Small intestine (tissue), 7 donors: ENCODE results near the gene HECTD4. TPM values are rescaled to one million over a fixed set of nuclear protein-coding genes. Genes with fewer than 3 reads are reported as not detected.
"Not testable (repeated sequence)": the region's sequence is repeated elsewhere in the genome, so short reads cannot be mapped to it uniquely, and the experiment has no call there.

Experiments used
- DNase-seq, 2 donors: peaks; one replicate each; pipeline versions ENCODE4 v3.0.0 to v3.0.0-alpha.2; 2013
- FAIRE-seq: peaks from 2 replicates; lab custom pipeline; 2012; peaks lifted over from hg19 to GRCh38; lab: Jason Lieb, UNC
- H3K27ac ChIP-seq, 3 donors: one replicate each; pipeline ENCODE4 v1.5.1; 2013; ENCODE audit warnings: low read length in 2 of 3, mild to moderate bottlenecking in 2 of 3, control low read depth in 1 of 3, inconsistent platforms in 1 of 3, low read depth in 1 of 3, moderate library complexity in 1 of 3
- H3K27me3 ChIP-seq, 3 donors: one replicate each; pipeline ENCODE4 v1.6.1; 2013; ENCODE audit warnings: low read length in 3 of 3, inconsistent platforms in 1 of 3; ENCODE audit not compliant: control insufficient read depth in 3 of 3, insufficient read depth in 3 of 3
- H3K36me3 ChIP-seq, 3 donors: one replicate each; pipeline ENCODE4 v1.6.1; 2013; ENCODE audit warnings: low read length in 3 of 3, inconsistent platforms in 1 of 3, low read depth in 1 of 3, mild to moderate bottlenecking in 1 of 3, moderate library complexity in 1 of 3; ENCODE audit not compliant: control insufficient read depth in 3 of 3, insufficient read depth in 2 of 3
- H3K4me1 ChIP-seq, 3 donors: one replicate each; pipeline ENCODE4 v1.6.1; 2013; ENCODE audit warnings: low read length in 2 of 3, inconsistent platforms in 1 of 3, low read depth in 1 of 3, mild to moderate bottlenecking in 1 of 3, moderate library complexity in 1 of 3; ENCODE audit not compliant: control insufficient read depth in 3 of 3, insufficient read depth in 2 of 3
- H3K4me3 ChIP-seq, 3 donors: one replicate each; pipeline ENCODE4 v1.5.1; 2013; ENCODE audit warnings: low read length in 3 of 3, control low read depth in 1 of 3, inconsistent platforms in 1 of 3, low read depth in 1 of 3, mild to moderate bottlenecking in 1 of 3, moderate library complexity in 1 of 3
- H3K9me3 ChIP-seq, 2 donors: one replicate each; pipeline ENCODE4 v1.6.1; 2013; ENCODE audit warnings: low read depth in 1 of 2, low read length in 1 of 2; ENCODE audit not compliant: control insufficient read depth in 2 of 2, insufficient read depth in 1 of 2
- WGBS, 3 donors: extraction: QIAGEN DNeasy Blood & Tissue Kit; methylation state at CpG; one replicate each; pipeline ENCODE4 v1.1.7; 2013; 5-methylcytosine and 5-hydroxymethylcytosine counted together
- polyA plus RNA-seq, 4 donors: library from polyadenylated mRNA; stranded (reverse) in 3 of 4; unstranded in 1 of 4; fragments of 200-250 nt in 3 of 4; fragments of 120-200 nt in 1 of 4; gene quantifications; one replicate each; pipeline versions ENCODE4 v1.2.1 to v1.2.3, GENCODE V29; 2013
- donor health status: healthy with polysubstance abuse.
- donor health status: control.
- donor health status: control.
- donor health status: Bipolar disorder and iron deficiency.
- donor health status: healthy.

Gene HECTD4
- polyA plus RNA-seq, 4 donors = 6.1 to 33.4 (median 11.4) TPM

GRCh38 chr12:112244902-112245301 lies 137.3 kb downstream of the HECTD4 start:
- not testable (repeated sequence) for H3K4me3 ChIP-seq, FAIRE-seq, H3K4me1 ChIP-seq, H3K27me3 ChIP-seq, DNase-seq, H3K27ac ChIP-seq, H3K9me3 ChIP-seq
- peaks cover 2 to 45% (median 15%) of the 10 kb centered on the region in 3 donors for H3K36me3 ChIP-seq
- 96 to 97% (median 96%) methylated on average over 1 of the region's 1 CpG for WGBS, 3 donors

GRCh38 chr12:112243255-112244110 lies 138.7 kb downstream of the HECTD4 start:
- no peaks in the 10 kb centered on the region for H3K4me1 ChIP-seq
- DNase-seq (no peak), FAIRE-seq (no peak)
- H3K27me3 ChIP-seq = no peaks in the 10 kb centered on the region
- H3K36me3 ChIP-seq = peaks cover 2 to 49% (median 13%) of the 10 kb centered on the region in 3 donors
- H3K4me3 ChIP-seq = no peak overlapping the region
- WGBS, 3 donors = 74 to 97% (median 90%) methylated on average over 25 of the region's 25 CpGs
- H3K9me3 ChIP-seq = no peaks in the 10 kb centered on the region
- no peak overlapping the region for H3K27ac ChIP-seq

- Histone ChIP-seq H3K4me1 (no peaks in the 10 kb centered on the region), H3K4me3 (no peak overlapping the region), H3K36me3 (peaks cover 0 to 54% (median 13%) of the 10 kb centered on the region in 3 donors), H3K27me3 (peaks cover 0 to 1% (median 0%) of the 10 kb centered on the region in 3 donors), H3K27ac (no peak overlapping the region), H3K9me3 (no peaks in the 10 kb centered on the region)
- FAIRE-seq (no peak), DNase-seq (no peak)
- WGBS, 3 donors = 88 to 96% (median 92%) methylated on average over 3 of the region's 3 CpGs
Measured at GRCh38 chr12:112241176-112241575, 141.1 kb downstream of the HECTD4 start.

- no peak for DNase-seq
- Histone ChIP-seq H3K27ac (no peak overlapping the region), H3K36me3 (peaks cover 0 to 51% (median 13%) of the 10 kb centered on the region in 3 donors), H3K4me1 (no peaks in the 10 kb centered on the region), H3K9me3 (no peaks in the 10 kb centered on the region), H3K4me3 (no peak overlapping the region), H3K27me3 (peaks cover 0 to 1% (median 0%) of the 10 kb centered on the region in 3 donors)
- no peak for FAIRE-seq
- 92 to 98% (median 94%) methylated on average over 6 of the region's 6 CpGs for WGBS, 3 donors
Measured at GRCh38 chr12:112239881-112240280, 142.3 kb downstream of the HECTD4 start.

GRCh38 chr12:112239020-112239419 lies 143.2 kb downstream of the HECTD4 start:
- peaks cover 0 to 48% (median 16%) of the 10 kb centered on the region in 3 donors for H3K36me3 ChIP-seq
- FAIRE-seq = no peak
- WGBS, 3 donors = 89 to 97% (median 94%) methylated on average over 7 of the region's 7 CpGs

GRCh38 chr12:112238441-112238840 lies 143.8 kb downstream of the HECTD4 start:
- Histone ChIP-seq H3K27ac (no peak overlapping the region), H3K4me1 (no peaks in the 10 kb centered on the region), H3K9me3 (no peaks in the 10 kb centered on the region), H3K27me3 (peaks cover 0 to 1% (median 0%) of the 10 kb centered on the region in 3 donors), H3K4me3 (no peak overlapping the region), H3K36me3 (peaks cover 2 to 45% (median 11%) of the 10 kb centered on the region in 3 donors)
- WGBS, 3 donors = 95 to 99% (median 98%) methylated on average over 5 of the region's 5 CpGs
- DNase-seq (no peak), FAIRE-seq (no peak)

More at GRCh38 chr12:112239020-112239419, 143.2 kb downstream of the HECTD4 start:
- no peaks in the 10 kb centered on the region for H3K4me1 ChIP-seq
- H3K27ac ChIP-seq = no peak overlapping the region
- DNase-seq = no peak
- H3K27me3 ChIP-seq = peaks cover 0 to 1% (median 0%) of the 10 kb centered on the region in 3 donors
- no peaks in the 10 kb centered on the region for H3K9me3 ChIP-seq
- H3K4me3 ChIP-seq = no peak overlapping the region

- DNase-seq (no peak), FAIRE-seq (no peak)
- Histone ChIP-seq H3K36me3 (peaks cover 2 to 43% (median 11%) of the 10 kb centered on the region in 3 donors), H3K9me3 (no peaks in the 10 kb centered on the region), H3K27me3 (peaks cover 0 to 1% (median 0%) of the 10 kb centered on the region in 3 donors), H3K27ac (no peak overlapping the region), H3K4me1 (no peaks in the 10 kb centered on the region), H3K4me3 (no peak overlapping the region)
- 90 to 95% (median 93%) methylated on average over 7 of the region's 7 CpGs for WGBS, 3 donors
Measured at GRCh38 chr12:112236786-112237185, 145.4 kb downstream of the HECTD4 start.

GRCh38 chr12:112236386-112236785 lies 145.8 kb downstream of the HECTD4 start:
- H3K27ac ChIP-seq = no peak overlapping the region
- no peaks in the 10 kb centered on the region for H3K9me3 ChIP-seq
- peaks cover 0 to 1% (median 0%) of the 10 kb centered on the region in 3 donors for H3K27me3 ChIP-seq
- H3K4me1 ChIP-seq = no peaks in the 10 kb centered on the region
- DNase-seq (no peak), FAIRE-seq (no peak)
- H3K4me3 ChIP-seq = no peak overlapping the region
- peaks cover 2 to 43% (median 9%) of the 10 kb centered on the region in 3 donors for H3K36me3 ChIP-seq
- WGBS, 3 donors = 60 to 76% (median 66%) methylated on average over 1 of the region's 1 CpG
